Left ventricle myocardium inferior (tissue), 1 donor: Measurements from ENCODE around the gene PSEN1. TPM values are rescaled to one million over a fixed set of nuclear protein-coding genes. Genes with fewer than 3 reads are reported as not detected.

Experiments used
- DNase-seq: peaks from one replicate; pipeline ENCODE4 v3.0.0-alpha.2; 2020
- H3K27ac ChIP-seq: fragments of 200-600 bp; replicated peaks from 2 replicates; pipeline ENCODE4 v1.8.0; 2021
- H3K27me3 ChIP-seq: fragments of 200-600 bp; 2 replicates; pipeline ENCODE4 v1.8.0; 2021; ENCODE audit warnings: low read depth
- H3K36me3 ChIP-seq: fragments of 200-600 bp; 2 replicates; pipeline ENCODE4 v1.8.0; 2021
- H3K4me1 ChIP-seq: fragments of 200-600 bp; 2 replicates; pipeline ENCODE4 v1.8.0; 2021
- H3K4me3 ChIP-seq: fragments of 200-600 bp; 2 replicates; pipeline ENCODE4 v1.8.0; 2021; ENCODE audit warnings: mild to moderate bottlenecking, moderate library complexity
- H3K9me3 ChIP-seq: fragments of 200-600 bp; replicated peaks from 2 replicates; pipeline ENCODE4 v1.8.0; 2021
- intact Hi-C: fragments of 100-400 bp; cut with micrococcal nuclease; formaldehyde crosslinking; loops from one replicate; pipeline ENCODE4 v1.11.0; 2022
- total RNA-seq: library from RNA; stranded (reverse); fragmentation: NEBNext Ultra II Directional; extraction: Animal tissue kit (Norgen Biotek cat#: 25700); gene quantifications from one replicate; pipeline ENCODE4 v1.2.1, GENCODE V29; 2021
- TF ChIP-seq, protein P1 (sequence below): fragments of 200-600 bp; IDR thresholded peaks from 2 replicates; pipeline ENCODE4 v1.8.0; 2021; ENCODE audit warnings: antibody characterized with exemption, mild to moderate bottlenecking, borderline replicate concordance
- donor health status: DM: no; HTN: yes; CAD: no; lungs with severe emphysema.

Gene PSEN1
- total RNA-seq, 1 donor from 2014 or later = 25.2 TPM

DNA sequence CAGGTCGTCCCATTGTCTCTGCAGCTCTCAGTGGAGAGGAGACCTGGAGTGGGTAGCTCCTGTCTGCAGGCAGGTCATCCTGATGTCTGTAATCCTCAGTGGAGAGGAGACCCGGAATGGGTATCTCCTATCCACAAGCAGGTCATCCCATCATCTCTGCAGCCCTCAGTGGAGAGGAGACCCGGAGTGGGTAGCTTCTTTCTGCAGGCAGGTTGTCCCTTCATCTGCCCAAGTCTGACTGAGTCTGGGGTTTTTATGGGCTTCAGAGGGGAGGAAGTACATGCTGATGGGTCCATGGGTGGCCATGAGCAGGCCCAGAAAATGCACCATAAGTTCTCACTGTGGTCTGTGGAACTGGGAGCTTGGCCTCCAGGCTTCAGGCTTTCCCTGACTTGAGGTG lies 72.1 kb downstream of the PSEN1 start:
- TF ChIP-seq, protein P1, sequence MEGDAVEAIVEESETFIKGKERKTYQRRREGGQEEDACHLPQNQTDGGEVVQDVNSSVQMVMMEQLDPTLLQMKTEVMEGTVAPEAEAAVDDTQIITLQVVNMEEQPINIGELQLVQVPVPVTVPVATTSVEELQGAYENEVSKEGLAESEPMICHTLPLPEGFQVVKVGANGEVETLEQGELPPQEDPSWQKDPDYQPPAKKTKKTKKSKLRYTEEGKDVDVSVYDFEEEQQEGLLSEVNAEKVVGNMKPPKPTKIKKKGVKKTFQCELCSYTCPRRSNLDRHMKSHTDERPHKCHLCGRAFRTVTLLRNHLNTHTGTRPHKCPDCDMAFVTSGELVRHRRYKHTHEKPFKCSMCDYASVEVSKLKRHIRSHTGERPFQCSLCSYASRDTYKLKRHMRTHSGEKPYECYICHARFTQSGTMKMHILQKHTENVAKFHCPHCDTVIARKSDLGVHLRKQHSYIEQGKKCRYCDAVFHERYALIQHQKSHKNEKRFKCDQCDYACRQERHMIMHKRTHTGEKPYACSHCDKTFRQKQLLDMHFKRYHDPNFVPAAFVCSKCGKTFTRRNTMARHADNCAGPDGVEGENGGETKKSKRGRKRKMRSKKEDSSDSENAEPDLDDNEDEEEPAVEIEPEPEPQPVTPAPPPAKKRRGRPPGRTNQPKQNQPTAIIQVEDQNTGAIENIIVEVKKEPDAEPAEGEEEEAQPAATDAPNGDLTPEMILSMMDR = no peak
- intact Hi-C loops = no loop called here
- no peak for DNase-seq
- H3K36me3 ChIP-seq = peaks cover 69% of the 10 kb centered on the region
- no peak overlapping the region for H3K27ac ChIP-seq
- H3K9me3 ChIP-seq = no peaks in the 10 kb centered on the region
- H3K27me3 ChIP-seq = no peaks in the 10 kb centered on the region
- H3K4me1 ChIP-seq = no peaks in the 10 kb centered on the region
- no peak overlapping the region for H3K4me3 ChIP-seq

DNA sequence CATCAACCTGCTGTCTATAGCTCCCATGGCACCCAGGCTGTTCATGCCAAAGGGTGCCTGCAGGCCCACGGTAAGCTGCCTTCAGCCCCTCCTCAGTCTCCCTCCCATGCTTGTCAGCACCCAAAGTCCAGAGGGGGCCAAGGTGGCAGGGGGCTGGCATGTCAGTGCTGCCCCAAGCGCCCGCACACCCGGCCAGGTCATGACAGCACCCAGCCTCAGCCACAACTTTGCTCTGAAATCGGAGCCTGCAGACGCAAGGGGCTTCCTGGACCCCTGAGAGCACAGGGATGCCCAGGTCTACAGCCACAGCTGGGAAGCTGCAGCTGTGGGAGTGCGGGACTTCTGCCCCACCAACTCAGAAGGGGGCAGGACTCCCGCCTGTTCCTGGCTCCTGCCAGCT lies 72.5 kb downstream of the PSEN1 start:
- H3K27ac ChIP-seq = no peak overlapping the region
- H3K9me3 ChIP-seq = no peaks in the 10 kb centered on the region
- no peak for DNase-seq
- intact Hi-C loops = no loop called here
- no peak overlapping the region for H3K4me3 ChIP-seq
- TF ChIP-seq, protein P1 = no peak
- H3K27me3 ChIP-seq = no peaks in the 10 kb centered on the region
- no peaks in the 10 kb centered on the region for H3K4me1 ChIP-seq
- H3K36me3 ChIP-seq = peaks cover 69% of the 10 kb centered on the region

DNA sequence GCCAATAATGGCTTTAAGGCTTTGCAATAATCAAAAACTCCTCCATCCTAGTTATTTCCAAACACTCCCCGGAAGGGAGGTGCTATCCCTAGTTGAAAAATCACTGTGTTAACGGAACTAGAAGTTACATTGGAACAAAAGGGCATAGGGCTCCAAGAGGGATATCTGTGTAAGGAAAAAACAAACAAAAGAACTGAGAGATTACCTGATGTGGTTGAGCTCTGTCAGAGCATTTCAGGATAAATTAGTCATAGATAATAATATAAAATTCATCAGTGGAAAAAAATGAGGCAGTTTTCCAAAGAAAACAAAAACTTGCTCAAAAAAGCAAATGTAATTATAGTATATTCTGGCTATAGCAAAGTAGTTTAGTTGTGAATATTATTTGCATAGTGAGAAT lies 73.6 kb downstream of the PSEN1 start:
- intact Hi-C loops = no loop called here
- Histone ChIP-seq H3K9me3 (no peaks in the 10 kb centered on the region), H3K36me3 (peaks cover 76% of the 10 kb centered on the region), H3K27me3 (no peaks in the 10 kb centered on the region), H3K4me1 (no peaks in the 10 kb centered on the region), H3K4me3 (no peak overlapping the region), H3K27ac (no peak overlapping the region)
- TF ChIP-seq, protein P1 = no peak
- DNase-seq = no peak

DNA sequence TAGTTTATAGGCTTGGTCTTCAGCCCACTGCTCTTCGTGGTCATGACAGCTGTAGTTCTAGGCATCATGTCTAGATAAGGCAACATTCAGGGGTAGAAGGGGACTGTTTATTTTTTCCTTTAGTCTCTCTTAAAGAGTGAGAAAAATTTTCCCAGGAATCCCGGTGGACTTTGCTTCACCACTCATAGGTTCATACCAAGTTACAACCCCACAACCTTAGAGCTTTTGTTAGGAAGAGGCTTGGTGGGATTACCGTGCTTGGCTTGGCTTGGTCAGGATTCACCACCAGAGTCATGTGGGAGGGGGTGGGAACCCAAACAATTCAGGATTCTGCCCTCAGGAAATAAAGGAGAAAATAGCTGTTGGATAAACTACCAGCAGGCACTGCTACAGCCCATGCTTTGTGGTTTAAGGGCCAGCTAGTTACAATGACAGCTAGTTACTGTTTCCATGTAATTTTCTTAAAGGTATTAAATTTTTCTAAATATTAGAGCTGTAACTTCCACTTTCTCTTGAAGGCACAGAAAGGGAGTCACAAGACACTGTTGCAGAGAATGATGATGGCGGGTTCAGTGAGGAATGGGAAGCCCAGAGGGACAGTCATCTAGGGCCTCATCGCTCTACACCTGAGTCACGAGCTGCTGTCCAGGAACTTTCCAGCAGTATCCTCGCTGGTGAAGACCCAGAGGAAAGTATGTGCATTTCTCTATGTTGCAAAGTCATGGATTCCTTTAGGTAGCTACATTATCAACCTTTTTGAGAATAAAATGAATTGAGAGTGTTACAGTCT lies 75.1 kb downstream of the PSEN1 start:
- H3K4me3 ChIP-seq = no peak overlapping the region
- no peaks in the 10 kb centered on the region for H3K4me1 ChIP-seq
- H3K9me3 ChIP-seq = no peaks in the 10 kb centered on the region
- no peak for DNase-seq
- no peak overlapping the region for H3K27ac ChIP-seq
- peaks cover 85% of the 10 kb centered on the region for H3K36me3 ChIP-seq
- intact Hi-C loops = no loop called here
- no peaks in the 10 kb centered on the region for H3K27me3 ChIP-seq
- TF ChIP-seq, protein P1 = no peak

DNA sequence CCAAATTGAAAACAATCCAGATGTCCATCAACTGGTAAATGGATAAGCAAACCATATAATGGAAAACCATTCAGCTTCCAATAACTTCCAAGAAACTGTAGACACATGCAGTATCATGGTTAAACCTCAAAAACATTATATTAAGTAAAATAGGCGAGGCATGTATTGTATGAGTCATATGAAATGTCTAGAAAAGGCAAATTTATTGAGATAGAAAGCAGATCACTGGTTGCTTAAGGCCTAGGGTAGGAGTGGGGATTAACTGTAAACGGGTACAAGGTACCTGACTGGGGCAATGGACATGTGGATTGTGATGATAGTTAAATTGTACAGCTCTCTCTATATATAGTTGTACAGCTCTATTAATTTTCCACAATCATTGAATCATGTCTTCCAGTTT lies 79.7 kb downstream of the PSEN1 start:
- TF ChIP-seq, protein P1 = no peak

More for the DNA sequence above, 79.7 kb downstream of the PSEN1 start:
- no peak overlapping the region for H3K27ac ChIP-seq
- H3K4me3 ChIP-seq = no peak overlapping the region
- intact Hi-C loops = no loop called here
- H3K9me3 ChIP-seq = no peaks in the 10 kb centered on the region
- no peak for DNase-seq
- no peaks in the 10 kb centered on the region for H3K4me1 ChIP-seq
- H3K36me3 ChIP-seq = peaks cover 97% of the 10 kb centered on the region
- H3K27me3 ChIP-seq = no peaks in the 10 kb centered on the region
